ENCODE results near the gene PIK3CB. TPM values are rescaled to one million over a fixed set of nuclear protein-coding genes. Genes with fewer than 3 reads are reported as not detected.

Gene PIK3CB
- total and polyA plus RNA-seq, 4 donors: 4.7 to 15.9 (median 11.1) TPM

DNA sequence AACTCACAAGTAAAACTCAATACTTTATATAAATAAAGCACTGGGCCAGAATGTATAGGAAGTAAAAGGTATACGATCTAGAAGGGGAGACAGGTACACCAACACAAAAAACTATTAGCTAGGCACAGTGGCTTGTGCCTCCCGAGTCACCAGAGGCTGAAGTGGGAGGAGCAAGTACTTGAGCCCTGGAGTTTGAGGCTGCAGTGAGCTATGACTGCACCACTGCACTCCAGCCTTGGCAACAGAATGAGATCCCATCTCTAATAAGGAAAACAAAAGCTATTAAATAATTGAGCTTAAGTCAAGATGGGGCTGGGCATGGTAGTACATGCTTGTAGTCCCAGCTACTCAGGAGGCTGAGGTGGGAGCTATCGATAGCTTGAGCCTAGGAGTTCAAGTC is 17.0 kb downstream of the PIK3CB start:
- H3K27me3 ChIP-seq (ENCODE audit: control insufficient read depth in 4 of 4, insufficient read depth in 4 of 4, low read length in 3 of 4): no peaks in the 10 kb centered on the region
- 92% methylated on average over 3 of the region's 3 CpGs for WGBS
- H3K27ac ChIP-seq (ENCODE audit: low read depth in 1 of 2, low read length in 2 of 2): no peak overlapping the region
- no peak for DNase-seq (ENCODE audit: low spot score)
- no peaks in the 10 kb centered on the region for H3K36me3 ChIP-seq (ENCODE audit: control insufficient read depth in 4 of 4, insufficient read depth in 3 of 4, low read depth in 1 of 4, low read length in 3 of 4)
- H3K4me1 ChIP-seq (ENCODE audit: control insufficient read depth in 4 of 4, insufficient read depth in 4 of 4, low read length in 3 of 4): peaks cover 0 to 7% (median 0%) of the 10 kb centered on the region in 4 donors
- no peak overlapping the region for H3K4me3 ChIP-seq (ENCODE audit: low read depth in 1 of 3, low read length in 3 of 3)
- H3K9ac ChIP-seq (ENCODE audit: low read depth in 1 of 2, low read length in 2 of 2): no peak overlapping the region
- TF ChIP-seq REST (IDR thresholded peaks at IDR 0.05) (no peak), HNF4A (conservative IDR thresholded peaks at IDR 0.05) (no peak), NR2F2 (IDR thresholded peaks at IDR 0.05) (no peak), RAD21 (IDR thresholded peaks at IDR 0.05) (no peak), CTCF (IDR thresholded peaks at IDR 0.05; ENCODE audit: low read depth, low read length, missing input control) (no peak), FOXA2 (IDR thresholded peaks at IDR 0.05) (no peak), HNF4G (IDR thresholded peaks at IDR 0.05) (no peak), SP1 (IDR thresholded peaks at IDR 0.05) (no peak), RXRA (IDR thresholded peaks at IDR 0.05) (no peak), FOXA1 (IDR thresholded peaks at IDR 0.05) (no peak), YY1 (IDR thresholded peaks at IDR 0.05) (no peak), GABPA (IDR thresholded peaks at IDR 0.05 in 1 of 2, conservative IDR thresholded peaks at IDR 0.05 in 1 of 2) (no peak), MAX (IDR thresholded peaks at IDR 0.05) (no peak)
- TF ChIP-seq, protein P1, sequence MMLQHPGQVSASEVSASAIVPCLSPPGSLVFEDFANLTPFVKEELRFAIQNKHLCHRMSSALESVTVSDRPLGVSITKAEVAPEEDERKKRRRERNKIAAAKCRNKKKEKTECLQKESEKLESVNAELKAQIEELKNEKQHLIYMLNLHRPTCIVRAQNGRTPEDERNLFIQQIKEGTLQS (IDR thresholded peaks at IDR 0.05): no peak
- TF ChIP-seq, protein P2, sequence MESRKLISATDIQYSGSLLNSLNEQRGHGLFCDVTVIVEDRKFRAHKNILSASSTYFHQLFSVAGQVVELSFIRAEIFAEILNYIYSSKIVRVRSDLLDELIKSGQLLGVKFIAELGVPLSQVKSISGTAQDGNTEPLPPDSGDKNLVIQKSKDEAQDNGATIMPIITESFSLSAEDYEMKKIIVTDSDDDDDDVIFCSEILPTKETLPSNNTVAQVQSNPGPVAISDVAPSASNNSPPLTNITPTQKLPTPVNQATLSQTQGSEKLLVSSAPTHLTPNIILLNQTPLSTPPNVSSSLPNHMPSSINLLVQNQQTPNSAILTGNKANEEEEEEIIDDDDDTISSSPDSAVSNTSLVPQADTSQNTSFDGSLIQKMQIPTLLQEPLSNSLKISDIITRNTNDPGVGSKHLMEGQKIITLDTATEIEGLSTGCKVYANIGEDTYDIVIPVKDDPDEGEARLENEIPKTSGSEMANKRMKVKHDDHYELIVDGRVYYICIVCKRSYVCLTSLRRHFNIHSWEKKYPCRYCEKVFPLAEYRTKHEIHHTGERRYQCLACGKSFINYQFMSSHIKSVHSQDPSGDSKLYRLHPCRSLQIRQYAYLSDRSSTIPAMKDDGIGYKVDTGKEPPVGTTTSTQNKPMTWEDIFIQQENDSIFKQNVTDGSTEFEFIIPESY (IDR thresholded peaks at IDR 0.05): no peak
- H3K9me3 ChIP-seq (ENCODE audit: control insufficient read depth in 4 of 4, low read length in 3 of 4): no peaks in the 10 kb centered on the region

DNA sequence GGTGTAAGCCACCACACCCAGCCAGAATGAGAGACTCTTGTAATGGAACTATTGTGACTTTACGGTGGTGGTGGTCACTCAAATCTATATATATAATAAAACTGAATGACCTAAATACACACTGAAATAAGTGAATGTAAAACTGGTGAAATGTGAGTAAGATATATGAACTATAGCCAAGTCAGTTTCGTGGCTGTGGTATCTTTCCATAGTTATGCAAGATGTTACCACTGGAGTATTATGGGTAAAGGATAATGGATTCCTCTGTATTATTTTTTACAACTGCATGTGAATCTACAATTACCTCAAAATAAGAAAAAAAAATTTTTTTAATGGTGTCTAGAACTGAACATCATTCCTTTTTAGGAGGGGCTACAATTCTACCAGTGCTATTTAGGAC is 21.9 kb downstream of the PIK3CB start:
- H3K27ac ChIP-seq (ENCODE audit: low read depth in 1 of 2, low read length in 2 of 2): no peak overlapping the region
- TF ChIP-seq EGR1 (IDR thresholded peaks at IDR 0.05; ENCODE audit: low read depth in 2 of 2): no peak

More for the DNA sequence above, 21.9 kb downstream of the PIK3CB start:
- Histone ChIP-seq H3K9me3 (ENCODE audit: control insufficient read depth in 4 of 4, low read length in 3 of 4) (no peaks in the 10 kb centered on the region), H3K9ac (ENCODE audit: low read depth in 1 of 2, low read length in 2 of 2) (no peak overlapping the region), H3K36me3 (ENCODE audit: control insufficient read depth in 4 of 4, insufficient read depth in 3 of 4, low read depth in 1 of 4, low read length in 3 of 4) (no peaks in the 10 kb centered on the region), H3K27me3 (ENCODE audit: control insufficient read depth in 4 of 4, insufficient read depth in 4 of 4, low read length in 3 of 4) (no peaks in the 10 kb centered on the region), H3K4me1 (ENCODE audit: control insufficient read depth in 4 of 4, insufficient read depth in 4 of 4, low read length in 3 of 4) (peaks cover 0 to 8% (median 2%) of the 10 kb centered on the region in 4 donors), H3K4me3 (ENCODE audit: low read depth in 1 of 3, low read length in 3 of 3) (no peak overlapping the region)
- DNase-seq (ENCODE audit: low spot score): no peak
- WGBS: 95% methylated on average over 2 of the region's 2 CpGs

Measured in liver (tissue), 9 donors.